Stimulated activated CD8-positive, alpha-beta memory T cell treated with anti-CD3 and anti-CD28 coated beads, Interleukin-2, amount 100 ng/mL, for 48 hours (primary cell): ENCODE data around the gene ATP8A1.
"Not testable (repeated sequence)": the region's sequence is repeated elsewhere in the genome, so short reads cannot be mapped to it uniquely, and the experiment has no call there.

Source experiments
- DNase-seq, 2 donors: peaks; one replicate each; pipeline ENCODE4 v3.0.0-alpha.2; 2020; ENCODE audit warnings: low read depth in 2 of 2

ATP8A1 gene

DNA sequence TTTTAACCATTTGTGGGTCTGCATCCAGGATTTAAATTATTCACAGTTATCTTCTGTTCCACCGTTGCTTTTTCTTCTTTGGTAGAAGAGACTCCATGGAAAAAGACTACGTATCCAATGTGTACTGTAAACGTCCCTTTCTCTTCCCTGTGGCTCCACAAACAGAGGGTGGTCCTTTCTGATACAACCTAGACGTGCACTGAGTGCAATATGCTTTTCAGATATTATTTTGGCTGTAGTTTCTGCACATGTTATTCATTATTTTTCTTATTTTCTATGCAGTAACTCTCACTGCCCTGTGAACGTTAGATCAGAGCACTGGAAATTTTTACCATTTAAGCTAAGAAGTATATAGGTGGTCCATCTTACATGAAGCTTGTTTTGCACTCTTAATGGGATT, 186.9 kb downstream of the ATP8A1 start:
- no peak for DNase-seq

DNA sequence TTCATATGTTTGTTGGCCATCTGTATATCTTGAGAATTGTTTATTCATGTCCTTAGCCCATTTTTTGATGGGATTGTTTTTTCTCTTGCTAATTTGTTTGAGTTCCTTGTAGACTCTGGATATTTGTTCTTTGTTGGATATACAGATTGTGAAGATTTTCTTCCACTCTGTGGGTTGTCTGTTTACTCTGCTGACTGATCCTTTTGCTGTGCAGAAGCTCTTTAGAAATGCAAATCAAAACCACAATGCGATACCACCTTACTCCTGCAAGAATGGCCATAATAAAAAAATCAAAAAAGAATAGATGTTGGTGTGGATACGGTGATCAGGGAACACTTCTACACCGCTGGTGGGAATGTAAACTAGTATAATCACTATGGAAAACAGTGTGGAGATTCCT, 189.1 kb downstream of the ATP8A1 start:
- not testable (repeated sequence) for DNase-seq

DNA sequence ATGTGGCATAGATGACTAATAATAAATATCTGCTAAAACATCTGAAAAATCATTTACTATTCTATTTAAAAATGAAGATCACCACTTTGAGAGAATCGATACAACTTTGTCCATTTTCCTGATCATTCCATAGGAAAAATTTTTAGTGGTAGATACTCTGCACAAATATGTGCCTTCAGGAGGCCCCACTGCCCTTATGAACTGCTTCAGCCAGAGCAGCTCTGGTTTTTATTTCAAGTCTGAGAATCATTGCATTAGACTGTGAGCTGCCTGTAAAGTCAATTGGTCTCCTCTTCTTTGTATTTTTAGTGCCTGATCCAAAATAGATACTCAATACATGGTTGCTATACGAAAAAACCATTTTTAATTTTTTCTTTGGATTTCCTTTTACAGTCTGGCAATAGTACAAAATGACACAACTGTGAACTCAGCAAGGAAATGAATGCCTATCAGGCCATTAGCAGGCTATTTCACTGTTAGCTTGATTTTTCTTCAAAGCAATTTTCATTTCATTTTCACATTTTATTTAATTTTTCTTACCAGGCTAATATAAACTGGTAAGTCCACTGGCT, 190.5 kb downstream of the ATP8A1 start:
- DNase-seq: no peak

DNA sequence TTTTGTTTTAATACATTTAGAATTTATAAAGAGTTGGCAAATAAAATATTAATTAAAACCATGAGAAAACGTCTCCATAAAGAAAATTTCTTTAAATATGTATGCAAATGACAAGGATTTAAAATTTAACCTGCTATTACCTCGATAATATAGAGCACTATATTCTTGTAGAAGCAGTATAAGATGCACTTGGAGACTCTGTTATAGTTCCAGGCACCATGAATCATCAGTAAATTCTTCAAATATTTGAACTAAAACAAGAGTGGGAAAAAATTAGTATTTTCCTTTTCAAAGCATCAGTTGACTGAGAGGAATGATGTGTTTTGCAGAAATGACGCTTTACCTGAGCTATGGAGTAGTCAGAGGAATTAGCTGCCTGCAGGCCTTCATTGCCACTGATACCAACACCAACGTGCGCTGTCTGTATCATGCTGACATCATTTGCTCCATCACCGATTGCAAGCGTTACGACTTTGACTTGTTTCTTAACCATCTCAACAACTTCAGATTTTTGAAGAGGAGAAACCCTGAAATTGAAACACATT, 192.3 kb downstream of the ATP8A1 start:
- no peak for DNase-seq

DNA sequence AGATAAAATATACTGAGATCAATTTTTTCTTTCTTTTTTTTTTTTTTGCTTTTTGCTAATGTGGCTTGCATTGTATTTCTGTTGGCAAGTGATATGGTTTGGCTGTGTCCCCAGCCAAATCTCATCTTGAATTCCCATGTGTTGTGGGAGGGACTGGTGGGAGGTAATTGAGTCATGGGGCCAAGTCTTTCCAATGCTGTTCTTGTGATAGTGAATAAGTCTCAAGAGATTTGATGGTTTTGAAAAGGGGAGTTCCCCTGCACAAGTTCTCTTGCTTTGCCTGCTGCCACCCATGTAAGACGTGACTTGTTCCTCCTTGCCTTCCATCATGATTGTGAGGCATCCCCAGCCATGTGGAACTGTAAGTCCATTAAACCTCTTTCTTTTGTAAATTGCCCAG, 195.7 kb downstream of the ATP8A1 start:
- not testable (repeated sequence) for DNase-seq

DNA sequence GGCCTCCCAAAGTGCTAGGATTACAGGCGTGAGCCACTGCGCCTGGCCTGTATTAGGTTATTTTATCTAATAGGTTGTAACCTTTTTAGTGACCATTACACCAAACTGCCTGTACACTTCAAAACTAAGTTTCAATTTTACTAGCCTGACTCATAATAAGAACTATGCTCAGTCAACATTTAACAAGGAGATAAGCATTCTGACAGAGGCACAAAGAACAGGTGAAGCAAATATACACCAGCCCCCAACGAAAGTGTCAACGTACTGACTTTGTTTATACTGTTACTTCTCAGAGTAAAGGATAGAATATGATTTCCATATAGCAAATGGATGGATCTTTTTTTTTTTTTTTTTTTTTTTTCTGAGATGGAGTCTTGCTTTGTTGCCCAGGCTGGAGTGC, 196.9 kb downstream of the ATP8A1 start:
- no peak for DNase-seq

DNA sequence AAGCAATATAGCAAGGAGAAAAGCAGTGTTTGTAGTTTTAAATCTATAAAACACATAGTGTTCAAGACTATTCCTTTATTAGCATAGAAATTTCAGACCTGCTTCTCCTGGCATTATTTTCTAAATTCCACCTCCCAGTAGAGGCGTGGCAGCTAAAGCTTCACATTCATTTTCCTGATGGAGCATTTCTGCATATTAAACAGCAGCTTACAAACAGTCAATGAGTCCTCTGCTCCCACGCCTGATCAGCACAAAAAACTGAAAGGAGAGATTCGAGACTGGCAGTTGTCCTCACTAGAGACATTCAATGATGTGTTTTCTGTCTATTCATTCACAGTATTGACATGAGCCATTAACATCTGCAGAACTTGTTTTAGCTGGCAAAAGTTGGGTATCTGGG, 198.2 kb downstream of the ATP8A1 start:
- no peak for DNase-seq

DNA sequence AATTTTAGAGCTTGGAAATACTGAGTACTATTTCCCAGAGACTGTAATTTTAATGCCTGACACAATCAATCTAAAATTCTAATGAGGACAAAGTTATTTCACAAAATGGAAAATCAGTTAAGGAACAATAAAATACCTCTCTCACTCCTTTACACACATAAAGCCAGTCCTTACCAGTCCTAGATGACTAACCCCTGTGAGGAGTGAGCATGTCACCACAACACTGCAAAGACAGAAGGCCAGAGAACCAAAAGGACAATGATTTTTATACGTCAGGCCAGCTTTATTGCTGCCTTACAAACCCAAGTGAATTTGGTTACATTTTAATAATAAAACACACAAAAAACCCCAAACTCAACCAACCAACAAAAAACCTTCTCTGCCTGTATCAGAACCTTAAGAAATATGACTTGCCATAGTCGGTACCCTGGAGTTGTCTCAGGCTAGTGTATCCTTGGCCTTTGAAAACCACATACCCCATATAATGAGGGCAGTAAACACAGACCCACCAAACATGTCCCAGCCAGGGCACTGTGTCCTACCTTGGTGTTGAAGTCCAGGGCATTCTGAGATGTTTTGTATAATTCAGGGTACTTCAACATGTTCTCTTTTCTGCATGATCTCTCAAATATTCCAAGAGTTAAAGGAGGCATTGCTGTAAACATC, 202.0 kb downstream of the ATP8A1 start:
- no peak for DNase-seq

DNA sequence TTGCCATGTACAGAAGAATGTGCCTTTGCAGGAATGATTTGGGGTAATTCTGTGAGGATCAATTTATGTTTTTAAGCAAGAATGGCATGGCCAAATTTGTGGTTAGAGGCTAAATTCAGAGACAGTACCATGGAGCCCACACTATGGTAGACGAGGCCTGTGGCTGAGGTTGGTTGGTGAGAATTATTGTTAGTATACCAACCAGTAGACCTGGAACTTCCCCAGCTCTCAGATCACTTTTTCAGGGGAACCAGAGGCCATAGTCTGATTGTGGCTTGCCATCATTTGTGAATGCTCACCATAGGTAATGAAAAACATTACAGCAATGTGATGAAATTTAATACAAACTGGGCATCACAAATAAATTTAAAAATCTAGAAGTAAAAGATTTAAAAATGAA, 203.3 kb downstream of the ATP8A1 start:
- no peak for DNase-seq

DNA sequence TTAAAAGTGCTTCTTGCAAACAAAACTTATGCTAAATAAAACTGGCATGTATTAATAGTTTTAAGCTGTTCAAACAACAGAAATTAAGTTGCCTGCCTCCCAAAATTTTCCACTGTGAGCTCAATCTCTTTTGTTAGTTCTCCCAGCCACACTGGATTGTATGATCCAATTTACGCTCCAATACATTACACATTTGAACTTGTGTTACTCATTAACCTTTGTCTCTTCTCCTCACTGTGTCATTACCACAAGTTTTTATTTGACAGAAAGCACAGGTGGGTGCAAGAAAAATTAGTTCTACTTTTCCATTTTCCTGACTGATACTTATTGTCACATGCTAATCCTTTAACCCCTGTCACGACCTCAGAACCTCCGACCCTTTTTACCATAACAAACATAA, 204.1 kb downstream of the ATP8A1 start:
- no peak for DNase-seq

DNA sequence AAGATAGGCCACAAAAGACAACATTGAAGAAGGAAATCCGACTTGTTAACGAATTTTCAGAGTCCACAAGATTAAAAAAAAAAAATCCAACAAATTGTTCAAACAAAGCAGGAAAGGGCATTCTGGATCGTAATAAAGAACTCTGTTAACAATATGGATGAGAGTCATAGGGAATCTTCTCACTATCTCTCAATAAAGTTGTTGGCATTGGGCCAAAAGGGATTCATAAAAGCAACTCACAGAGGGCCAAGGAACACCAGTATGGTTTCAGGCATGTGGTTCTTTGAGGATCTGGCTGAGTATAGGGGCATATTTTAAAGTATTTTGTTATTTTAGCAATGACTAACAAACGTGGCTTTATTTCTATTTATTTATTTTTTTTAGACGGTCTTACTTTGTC, 210.1 kb downstream of the ATP8A1 start:
- no peak for DNase-seq

DNA sequence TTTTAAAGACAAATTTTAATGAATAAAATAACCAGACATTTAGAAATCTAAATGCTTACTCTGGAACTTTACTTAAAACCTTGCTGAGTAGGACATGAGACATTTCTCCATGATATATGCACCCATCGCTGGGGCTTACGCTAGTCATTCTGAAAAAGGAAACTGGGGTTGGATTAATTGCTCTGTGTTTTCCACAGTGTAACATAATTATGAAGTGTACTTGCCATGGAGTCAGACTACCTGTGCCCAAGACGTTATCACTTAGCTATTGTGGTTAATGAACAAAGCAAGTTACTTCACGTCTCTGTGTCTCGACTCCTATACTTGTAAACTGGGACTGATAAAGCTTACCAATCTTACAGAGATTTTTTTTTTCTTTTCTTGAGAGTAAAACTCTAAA, 211.9 kb downstream of the ATP8A1 start:
- no peak for DNase-seq

DNA sequence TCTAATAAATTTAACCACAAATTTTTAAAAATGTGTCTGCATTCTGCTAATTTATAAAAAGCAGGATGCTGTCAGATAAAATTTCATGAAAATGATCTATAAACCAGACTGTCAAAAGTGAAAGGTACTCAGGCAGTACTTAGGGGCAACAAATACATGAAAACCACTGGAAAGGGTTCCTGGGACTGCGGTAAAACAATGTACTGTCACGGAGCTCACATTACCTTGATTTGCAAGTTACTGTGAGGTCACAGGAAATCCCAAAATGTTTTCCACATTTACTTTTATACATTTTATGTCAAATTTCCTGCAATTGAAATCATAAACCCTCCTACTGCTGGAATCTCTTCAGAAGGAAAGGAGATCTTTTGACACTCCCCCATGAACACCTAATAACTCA, 214.3 kb downstream of the ATP8A1 start:
- DNase-seq: no peak

DNA sequence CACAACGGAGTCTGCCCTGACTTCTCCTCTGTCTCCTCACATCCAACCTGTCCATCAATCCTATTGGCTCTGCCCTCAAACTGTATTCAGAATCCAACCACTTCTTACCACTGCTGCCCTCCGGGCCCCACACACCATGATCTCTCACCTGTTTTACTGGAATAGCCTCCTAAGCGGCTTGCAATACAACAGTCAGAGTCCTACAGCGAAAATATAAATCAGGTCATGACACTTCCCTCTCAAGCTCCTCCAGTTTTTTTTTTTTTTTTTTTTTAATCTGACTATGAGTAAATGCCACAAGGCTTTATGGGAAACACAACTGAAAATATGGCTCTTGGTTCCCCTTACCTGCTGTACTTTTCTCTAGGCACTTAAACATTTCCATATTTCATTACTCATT, 216.8 kb downstream of the ATP8A1 start:
- DNase-seq: no peak

DNA sequence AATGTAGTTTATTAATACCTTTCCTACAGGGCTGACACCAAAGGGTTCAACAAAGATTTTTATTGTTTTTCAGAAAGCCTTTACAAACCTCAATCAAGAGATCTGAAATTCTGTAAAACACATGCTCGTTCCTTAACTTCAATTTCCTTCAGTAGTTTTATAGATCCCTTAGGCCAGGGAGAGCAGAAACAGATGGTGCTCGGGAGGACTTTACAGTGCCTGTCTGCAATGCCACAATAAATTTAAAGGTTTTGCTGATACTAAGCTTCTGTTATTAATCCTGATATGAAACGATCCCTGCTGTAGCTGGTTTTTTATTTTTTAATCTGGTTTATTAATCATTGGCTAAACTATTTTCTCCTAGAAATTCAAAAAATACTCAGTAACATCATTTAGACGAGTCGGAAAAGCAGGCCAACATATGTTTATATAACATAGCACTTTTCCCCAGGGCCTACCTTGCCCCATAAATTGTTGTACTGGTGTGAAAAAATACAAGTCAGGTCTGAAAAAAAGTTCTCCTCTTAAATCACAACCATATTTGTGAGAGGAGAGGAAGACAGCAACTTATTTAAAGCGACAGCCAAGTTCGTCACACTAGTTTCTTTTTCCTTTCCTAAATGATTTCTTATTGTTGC, 219.9 kb downstream of the ATP8A1 start:
- DNase-seq: no peak

DNA sequence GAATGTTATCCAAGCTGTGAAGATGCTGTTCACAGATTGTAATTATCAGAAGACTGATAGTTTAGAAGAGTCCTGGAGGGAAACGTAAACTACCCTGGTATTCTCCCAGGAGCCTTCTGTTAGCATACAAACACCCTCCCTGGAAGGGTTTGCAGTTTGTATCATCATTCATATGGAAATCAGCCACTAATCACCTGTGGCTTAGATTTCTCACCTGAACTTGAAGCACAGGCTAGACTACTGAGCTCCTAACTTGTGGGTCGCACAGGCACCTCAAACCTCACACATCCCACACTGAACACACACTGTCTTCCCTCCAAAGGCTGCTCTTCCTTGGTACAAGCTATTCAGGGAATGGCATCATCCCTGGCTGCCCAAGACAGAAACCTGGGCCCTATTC, 228.9 kb downstream of the ATP8A1 start:
- no peak for DNase-seq

DNA sequence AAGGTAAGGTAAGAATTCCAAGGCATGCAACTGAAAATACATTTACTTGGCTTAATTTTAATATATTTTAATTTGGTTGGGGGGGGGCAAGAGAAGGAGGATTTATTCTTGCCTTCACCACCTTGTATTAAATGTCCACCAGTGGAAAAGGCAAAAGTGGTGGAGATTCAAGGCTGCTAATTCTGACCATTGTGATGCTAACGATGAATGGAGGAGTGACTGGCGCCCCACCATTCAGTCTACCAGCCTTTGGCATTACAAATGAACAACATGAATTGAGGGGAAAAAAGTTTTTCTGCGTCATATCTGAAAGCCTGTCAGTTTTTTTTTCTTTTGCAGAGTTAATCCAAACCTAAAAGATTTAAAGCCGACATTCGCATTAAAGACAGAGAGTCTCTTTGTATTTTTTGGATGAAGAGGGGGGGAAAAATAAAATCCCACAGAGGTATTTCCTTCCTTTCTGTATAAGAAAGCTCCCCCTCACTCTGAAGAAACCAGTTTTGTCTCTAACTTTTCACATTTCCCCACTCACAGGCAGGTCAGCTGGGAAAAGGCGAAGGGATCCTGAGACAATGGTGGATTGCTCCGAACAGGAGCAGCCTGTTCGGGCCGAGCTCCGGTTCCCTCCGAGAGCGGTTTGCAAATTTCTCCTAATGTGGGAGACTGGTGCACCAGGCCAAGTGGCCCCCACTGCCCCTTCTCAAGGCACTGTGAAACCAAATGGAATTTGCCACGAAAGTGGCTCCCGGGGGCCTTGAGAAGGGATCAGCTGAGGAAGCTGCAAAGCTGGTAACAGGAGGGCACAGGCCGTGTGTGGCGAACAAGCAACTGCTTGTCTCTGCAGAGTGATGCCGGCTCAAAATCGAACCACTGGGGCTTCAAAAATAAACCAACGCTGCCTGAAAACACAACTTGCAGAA, 231.5 kb downstream of the ATP8A1 start:
- no peak for DNase-seq

DNA sequence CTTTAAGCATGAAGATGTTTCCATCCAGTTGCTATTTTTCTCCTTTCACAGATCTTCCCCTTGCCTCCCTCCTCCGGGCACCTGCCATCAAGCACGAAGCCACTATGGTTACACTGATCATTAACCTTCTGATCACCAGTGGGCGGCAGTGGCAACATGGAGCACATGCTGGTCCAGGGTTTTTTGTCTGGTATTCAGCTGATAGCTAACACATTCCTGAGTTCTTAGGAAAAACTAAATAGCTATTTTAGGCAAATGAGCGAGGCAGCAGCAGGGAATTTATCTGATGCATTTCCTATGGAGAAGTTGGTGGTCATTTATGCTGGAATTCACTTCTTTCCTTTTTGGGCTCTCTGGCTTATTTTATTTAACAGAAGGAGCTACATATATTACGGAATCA, 236.8 kb downstream of the ATP8A1 start:
- DNase-seq: no peak

DNA sequence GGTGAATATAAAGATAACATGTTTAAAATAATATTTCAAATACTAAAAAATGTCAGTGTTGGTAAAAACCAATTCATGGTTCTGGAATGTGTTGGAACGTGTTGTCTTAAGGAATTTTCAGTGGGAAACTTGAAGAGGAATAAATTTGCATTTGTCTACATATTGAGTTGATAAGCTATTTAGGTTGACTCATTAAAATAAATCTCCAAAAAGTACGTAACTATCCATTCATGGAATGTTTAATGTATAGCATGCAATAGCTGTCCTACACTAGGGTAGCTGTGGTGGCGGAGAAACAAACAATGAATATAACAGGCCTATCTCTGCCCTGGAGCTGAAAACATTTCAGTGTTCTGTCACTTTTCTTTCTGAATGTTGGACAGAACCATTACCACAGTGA, 239.4 kb downstream of the ATP8A1 start:
- no peak for DNase-seq

DNA sequence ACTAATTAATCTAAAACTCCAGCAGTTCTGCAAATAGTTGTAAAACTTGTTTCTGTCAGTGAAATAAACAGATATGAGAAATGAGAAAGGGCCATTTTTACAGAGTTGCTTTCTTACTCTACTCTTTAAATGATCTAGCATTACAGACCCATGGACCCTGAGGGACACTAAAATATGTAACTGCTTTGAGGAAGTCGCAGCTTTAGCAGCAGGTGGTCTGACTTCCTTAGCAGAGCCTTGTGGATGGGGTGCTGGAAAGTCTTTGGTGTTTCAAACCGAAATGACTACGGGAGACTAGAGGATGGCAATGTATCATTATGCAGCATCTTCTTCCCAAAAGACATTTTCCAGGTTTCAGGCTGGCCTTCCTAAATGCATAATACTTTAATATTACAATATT, 240.9 kb downstream of the ATP8A1 start:
- no peak for DNase-seq

DNA sequence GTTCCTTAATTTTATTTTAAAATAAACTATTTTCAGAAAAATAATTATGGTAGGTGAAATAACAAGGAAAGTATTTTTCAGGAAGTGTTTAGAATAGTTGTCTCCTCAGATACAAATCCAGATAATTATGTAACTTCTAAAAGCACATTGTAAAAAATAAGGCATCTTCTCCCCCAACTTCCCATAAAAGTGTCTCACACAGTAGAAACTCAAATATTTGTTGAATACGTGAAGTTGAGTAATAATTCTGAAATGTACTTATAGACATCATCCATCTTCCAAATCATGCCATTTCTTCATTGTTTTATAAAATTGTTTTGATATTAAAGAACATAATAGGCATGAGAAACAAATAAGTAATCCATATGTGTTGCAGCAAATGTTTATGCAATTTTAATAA, 241.6 kb downstream of the ATP8A1 start:
- DNase-seq: no peak

DNA sequence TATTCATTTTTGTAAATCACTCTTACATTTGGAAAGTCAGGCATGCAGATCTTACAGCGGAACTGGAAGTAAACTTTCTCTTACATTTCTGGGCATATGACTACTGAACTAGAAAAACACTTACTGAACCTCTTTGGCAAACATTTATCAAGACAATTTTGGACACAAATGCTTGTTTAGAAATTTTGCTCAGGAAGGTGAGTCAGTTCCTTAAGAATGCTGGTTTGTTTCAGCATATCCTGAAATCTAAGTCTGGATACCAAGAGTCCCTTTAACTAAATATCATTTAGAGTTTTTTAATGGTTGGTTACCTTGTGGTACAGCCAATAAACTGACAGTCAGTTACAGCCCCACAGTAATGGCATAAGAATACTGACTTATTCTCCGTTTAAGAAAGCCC, 244.7 kb downstream of the ATP8A1 start:
- DNase-seq: no peak
